HepG2 (cell line): Measurements from ENCODE around the gene NUDT8.

Source experiments
- SCMH1 ChIP-seq: sonication (generic); formaldehyde crosslinking; IDR thresholded peaks from 2 replicates; pipeline ENCODE4 v1.9.0; 2021; ENCODE audit warnings: missing genetic modification reagents, mild to moderate bottlenecking, borderline replicate concordance
- SKI ChIP-seq: fragments of 450-650 bp; IDR thresholded peaks from one replicate; pipeline ENCODE4 v1.6.1; 2018; ENCODE audit warnings: mild to moderate bottlenecking; ENCODE audit not compliant: partially characterized antibody
- ZMYM4 ChIP-seq: sonication (generic); formaldehyde crosslinking; IDR thresholded peaks from 2 replicates; pipeline ENCODE4 v1.8.1; 2023; ENCODE audit warnings: mild to moderate bottlenecking, missing genetic modification reagents

DNA sequence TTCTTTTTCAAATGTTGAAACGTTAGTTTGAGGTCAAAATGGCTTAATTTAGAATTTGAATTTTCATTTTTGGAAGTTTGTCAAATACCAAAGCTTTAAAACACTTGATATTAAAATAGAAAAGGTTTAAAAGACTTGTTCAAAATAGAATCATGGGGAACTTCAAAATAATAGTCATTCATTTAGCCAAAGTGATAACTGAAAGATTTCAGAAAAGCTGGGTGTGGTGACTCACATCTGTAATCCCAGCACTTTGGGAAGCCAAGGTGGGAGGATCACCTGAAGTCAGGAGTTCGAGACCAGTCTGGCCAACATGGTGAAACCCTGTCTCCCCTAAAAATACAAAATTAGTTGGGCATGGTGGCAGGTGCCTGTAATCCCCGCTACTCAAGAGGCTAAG lies 35.3 kb downstream of the NUDT8 start:
- TF ChIP-seq ZMYM4 (CRISPR knock-in tag) (no peak), SCMH1 (no peak), SKI (no peak)
